Measurements from ENCODE around the gene PP2D1.

DNA sequence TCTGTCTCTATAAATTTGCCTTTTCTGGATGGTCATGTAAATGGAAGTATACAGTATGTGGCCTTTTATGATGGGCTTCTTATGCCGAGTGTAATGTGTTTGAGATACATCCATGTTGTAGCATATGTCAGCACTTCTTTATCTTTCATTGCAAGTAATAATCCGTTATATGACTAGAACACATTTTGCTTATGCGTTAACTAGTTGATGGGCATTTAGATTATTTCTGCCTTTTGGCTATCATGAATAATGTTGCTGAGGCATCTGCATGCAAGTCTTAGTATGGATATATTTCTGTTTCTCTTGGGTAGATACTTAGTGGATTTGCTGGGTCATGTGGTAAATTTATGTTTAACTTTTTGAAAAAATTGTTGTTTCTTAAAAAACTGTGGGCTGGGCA, 47.9 kb upstream of the PP2D1 start:
- TF ChIP-seq, protein P1, sequence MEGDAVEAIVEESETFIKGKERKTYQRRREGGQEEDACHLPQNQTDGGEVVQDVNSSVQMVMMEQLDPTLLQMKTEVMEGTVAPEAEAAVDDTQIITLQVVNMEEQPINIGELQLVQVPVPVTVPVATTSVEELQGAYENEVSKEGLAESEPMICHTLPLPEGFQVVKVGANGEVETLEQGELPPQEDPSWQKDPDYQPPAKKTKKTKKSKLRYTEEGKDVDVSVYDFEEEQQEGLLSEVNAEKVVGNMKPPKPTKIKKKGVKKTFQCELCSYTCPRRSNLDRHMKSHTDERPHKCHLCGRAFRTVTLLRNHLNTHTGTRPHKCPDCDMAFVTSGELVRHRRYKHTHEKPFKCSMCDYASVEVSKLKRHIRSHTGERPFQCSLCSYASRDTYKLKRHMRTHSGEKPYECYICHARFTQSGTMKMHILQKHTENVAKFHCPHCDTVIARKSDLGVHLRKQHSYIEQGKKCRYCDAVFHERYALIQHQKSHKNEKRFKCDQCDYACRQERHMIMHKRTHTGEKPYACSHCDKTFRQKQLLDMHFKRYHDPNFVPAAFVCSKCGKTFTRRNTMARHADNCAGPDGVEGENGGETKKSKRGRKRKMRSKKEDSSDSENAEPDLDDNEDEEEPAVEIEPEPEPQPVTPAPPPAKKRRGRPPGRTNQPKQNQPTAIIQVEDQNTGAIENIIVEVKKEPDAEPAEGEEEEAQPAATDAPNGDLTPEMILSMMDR (IDR thresholded peaks at IDR 0.05): no peak
- TF ChIP-seq POLR2A (IDR thresholded peaks at IDR 0.05): no peak

Data from thyroid gland (tissue), 4 donors.